RWPE2 (cell line): ENCODE results near the gene CFAP300.

ENCODE experiments used
- ATAC-seq: fragments of 200-7000 bp; cut with Tn5 transposase; 3 replicates; pipeline ENCODE4 v1.9.1; 2021; ENCODE audit warnings: low read depth
- DNase-seq: peaks from one replicate; pipeline ENCODE4 v3.0.0-alpha.2; 2020; ENCODE audit warnings: low spot score
- H3K27ac ChIP-seq: fragments of 450-650 bp; 2 replicates; pipeline ENCODE4 v1.5.1; 2017; ENCODE audit warnings: mild to moderate bottlenecking; ENCODE audit not compliant: poor library complexity, severe bottlenecking
- H3K27me3 ChIP-seq: fragments of 250-450 bp; sonication (Bioruptor Pico); 2 replicates; pipeline ENCODE4 v1.5.1; 2021; ENCODE audit warnings: mild to moderate bottlenecking, moderate library complexity; ENCODE audit not compliant: insufficient read depth, poor library complexity, severe bottlenecking
- H3K36me3 ChIP-seq: fragments of 250-450 bp; sonication (Bioruptor Pico); 2 replicates; pipeline ENCODE4 v1.5.1; 2020; ENCODE audit warnings: low read depth, mild to moderate bottlenecking, moderate library complexity
- H3K4me1 ChIP-seq: fragments of 250-450 bp; sonication (Bioruptor Pico); 2 replicates; pipeline ENCODE4 v1.5.1; 2021; ENCODE audit warnings: mild to moderate bottlenecking, moderate library complexity; ENCODE audit not compliant: insufficient read depth, poor library complexity, severe bottlenecking
- H3K4me3 ChIP-seq: fragments of 250-450 bp; sonication (Bioruptor Pico); 2 replicates; pipeline ENCODE4 v1.5.1; 2021; ENCODE audit warnings: mild to moderate bottlenecking, moderate library complexity; ENCODE audit not compliant: severe bottlenecking
- H3K9me3 ChIP-seq: fragments of 250-450 bp; sonication (Bioruptor Pico); 2 replicates; pipeline ENCODE4 v1.5.1; 2021; ENCODE audit warnings: mild to moderate bottlenecking, moderate library complexity; ENCODE audit not compliant: severe bottlenecking
- CTCF ChIP-seq: fragments of 450-650 bp; IDR thresholded peaks from one replicate; pipeline ENCODE4 v1.5.1; 2017; ENCODE audit warnings: mild to moderate bottlenecking, moderate library complexity; ENCODE audit not compliant: poor library complexity, severe bottlenecking

The CFAP300 gene

GRCh38 chr11:102006835-102007566 lies 40.2 kb upstream of the CFAP300 start:
- peaks cover 47% of the 10 kb centered on the region for H3K4me1 ChIP-seq
- DNase-seq (no peak), ATAC-seq (no peak)
- H3K27me3 ChIP-seq, result no peaks in the 10 kb centered on the region
- no peaks in the 10 kb centered on the region for H3K36me3 ChIP-seq
- no peak overlapping the region for H3K4me3 ChIP-seq
- no peaks in the 10 kb centered on the region for H3K9me3 ChIP-seq
- TF ChIP-seq CTCF, result no peak
- peak overlapping the region; percentile 98 for H3K27ac ChIP-seq

GRCh38 chr11:102007567-102008437 lies 39.4 kb upstream of the CFAP300 start:
- DNase-seq (no peak), ATAC-seq (peak; percentile 83)
- Histone ChIP-seq H3K4me1 (peaks cover 47% of the 10 kb centered on the region), H3K9me3 (no peaks in the 10 kb centered on the region), H3K4me3 (no peak overlapping the region), H3K27me3 (no peaks in the 10 kb centered on the region), H3K27ac (peak overlapping the region; percentile 98), H3K36me3 (no peaks in the 10 kb centered on the region)
- TF ChIP-seq CTCF, result peak; percentile 85

- Histone ChIP-seq H3K36me3 (no peaks in the 10 kb centered on the region), H3K4me3 (no peak overlapping the region), H3K9me3 (no peaks in the 10 kb centered on the region), H3K27me3 (no peaks in the 10 kb centered on the region), H3K4me1 (peaks cover 47% of the 10 kb centered on the region), H3K27ac (peak overlapping the region; percentile 98)
- no peak for TF ChIP-seq CTCF
- ATAC-seq (peak; percentile 93), DNase-seq (peak; percentile 97)
These were observed 36.3 kb upstream of the CFAP300 start for GRCh38 chr11:102010776-102011494.

- ATAC-seq (no peak), DNase-seq (no peak)
- H3K27ac ChIP-seq, result no peak overlapping the region
- H3K4me1 ChIP-seq, result peaks cover 32% of the 10 kb centered on the region
- no peaks in the 10 kb centered on the region for H3K9me3 ChIP-seq
- no peaks in the 10 kb centered on the region for H3K36me3 ChIP-seq
- no peaks in the 10 kb centered on the region for H3K27me3 ChIP-seq
- H3K4me3 ChIP-seq, result no peak overlapping the region
- TF ChIP-seq CTCF, result no peak
These were observed 34.3 kb upstream of the CFAP300 start for GRCh38 chr11:102012946-102013345.
